GM18526 (cell line): ENCODE data around the gene IQCF6.

Experiments
- POLR2A ChIP-seq: IDR thresholded peaks from 3 replicates; pipeline ENCODE4 v1.6.1; 2011; ENCODE audit not compliant: insufficient read length; ENCODE audit errors: extremely low read depth

IQCF6 gene

DNA sequence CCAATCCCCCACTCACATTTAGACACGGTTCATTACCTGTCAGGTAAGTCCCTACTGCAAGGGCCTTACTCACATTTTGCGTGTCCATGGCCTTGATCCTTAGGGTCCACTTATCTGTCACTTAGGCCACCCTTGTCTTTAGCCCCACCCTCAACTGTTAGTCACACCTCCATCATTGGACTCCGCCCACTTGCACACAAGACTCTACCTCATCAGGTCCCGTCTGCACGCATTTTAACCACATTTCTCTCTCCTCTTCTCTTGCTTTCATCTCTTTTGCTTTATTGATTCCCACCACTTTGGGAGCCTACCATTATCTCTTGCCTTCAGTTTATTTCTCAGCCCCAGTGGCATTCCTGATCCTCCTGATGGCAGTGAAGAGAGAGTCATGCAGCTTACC lies at the start of gene IQCF6:
IQCF6 (minus strand) TSS at position 101 of the 400 bp plus-strand sequence; CDS start at position 88, 13 bp downstream.
- TF ChIP-seq POLR2A = no peak

DNA sequence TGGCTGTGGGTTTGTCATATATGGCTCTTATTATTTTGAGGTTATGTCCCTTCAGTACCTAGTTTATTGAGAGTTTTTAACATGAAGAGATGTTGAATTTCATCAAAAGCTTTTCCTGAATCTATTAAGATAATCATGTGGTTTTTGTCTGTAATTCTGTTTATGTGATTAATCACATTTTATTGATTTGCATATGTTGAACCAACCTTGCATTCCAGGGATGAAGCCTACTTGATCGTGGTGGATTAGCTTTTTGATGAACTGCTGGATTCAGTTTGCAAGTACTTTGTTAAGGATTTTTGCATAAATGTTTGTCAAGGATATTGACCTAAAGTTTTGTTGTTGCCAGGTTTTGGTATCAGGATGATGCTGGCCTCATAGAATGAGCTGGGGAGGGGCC lies 49.3 kb upstream of the IQCF6 start:
- no peak for TF ChIP-seq POLR2A

DNA sequence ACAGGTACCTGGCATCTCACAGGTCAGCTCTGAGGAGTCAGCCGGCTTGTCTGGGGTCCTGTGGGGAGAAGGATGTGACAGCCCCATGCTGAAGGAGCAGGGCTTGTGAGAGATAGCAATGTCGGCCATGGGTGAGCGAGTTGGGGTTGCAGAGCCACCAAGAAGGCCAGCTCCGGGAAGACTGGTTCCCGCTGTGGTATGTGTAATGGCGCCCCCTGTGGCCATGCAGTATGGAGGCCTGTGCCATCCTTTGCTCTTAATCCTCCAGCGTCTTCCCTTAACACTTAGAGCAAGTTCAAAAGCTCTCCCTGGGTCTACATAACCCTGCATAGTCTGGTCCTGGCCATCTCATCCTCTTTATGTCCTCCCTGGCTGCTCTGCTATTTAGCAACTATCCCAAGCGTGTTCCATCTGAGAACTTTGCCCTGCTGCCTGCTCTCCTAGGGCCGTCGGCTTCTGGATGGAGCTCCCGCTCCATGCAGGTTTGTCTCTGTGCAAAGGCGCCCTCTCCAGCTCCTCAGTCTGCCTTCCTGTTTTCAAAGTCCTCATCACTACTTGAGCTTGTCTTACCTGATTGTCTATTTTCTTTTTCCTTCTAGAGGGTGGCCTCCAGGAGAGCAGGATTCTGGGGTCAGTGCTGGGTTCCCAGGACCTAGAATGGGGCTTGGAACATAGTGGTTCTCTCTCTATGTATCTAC lies 40.8 kb upstream of the IQCF6 start:
- no peak for TF ChIP-seq POLR2A

DNA sequence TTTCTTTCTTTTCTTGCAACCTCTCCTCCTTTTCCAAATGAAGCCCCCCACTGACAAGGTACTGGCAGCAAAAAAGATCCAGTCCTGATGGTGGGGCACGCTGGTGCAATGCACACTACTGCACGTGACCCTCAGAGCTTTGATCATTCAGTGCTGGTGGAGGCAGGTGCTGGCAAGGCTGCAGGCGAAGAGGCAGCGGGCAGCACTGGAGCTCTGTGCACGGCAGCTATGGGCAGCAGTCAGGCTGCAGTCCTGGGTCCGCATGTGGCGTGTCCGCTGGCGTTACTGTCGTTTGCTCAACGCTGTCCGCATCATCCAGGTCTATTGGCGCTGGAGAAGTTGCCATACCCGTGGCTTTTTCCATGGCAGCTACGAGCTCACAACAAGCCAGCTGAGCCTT lies 40.1 kb upstream of the IQCF6 start:
- no peak for TF ChIP-seq POLR2A

DNA sequence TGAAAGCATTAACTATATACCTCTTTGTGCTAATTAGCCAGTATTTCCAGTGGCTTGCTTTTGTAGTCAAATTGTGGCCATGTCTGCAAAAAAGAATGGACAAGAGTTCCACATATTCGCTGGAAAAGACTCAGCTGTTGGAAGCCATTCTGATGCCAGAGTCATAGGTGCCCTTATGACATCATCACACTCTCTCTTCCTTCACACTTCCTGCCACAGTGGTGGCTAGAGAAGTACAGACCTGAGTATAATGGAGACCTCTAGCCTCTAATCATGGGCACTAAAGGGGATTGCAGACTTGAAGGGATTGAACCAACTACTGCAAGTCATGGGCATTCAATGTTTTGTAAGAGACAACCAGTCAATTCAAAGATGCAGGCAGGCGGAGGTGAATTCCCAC lies 38.3 kb upstream of the IQCF6 start:
- TF ChIP-seq POLR2A = no peak

DNA sequence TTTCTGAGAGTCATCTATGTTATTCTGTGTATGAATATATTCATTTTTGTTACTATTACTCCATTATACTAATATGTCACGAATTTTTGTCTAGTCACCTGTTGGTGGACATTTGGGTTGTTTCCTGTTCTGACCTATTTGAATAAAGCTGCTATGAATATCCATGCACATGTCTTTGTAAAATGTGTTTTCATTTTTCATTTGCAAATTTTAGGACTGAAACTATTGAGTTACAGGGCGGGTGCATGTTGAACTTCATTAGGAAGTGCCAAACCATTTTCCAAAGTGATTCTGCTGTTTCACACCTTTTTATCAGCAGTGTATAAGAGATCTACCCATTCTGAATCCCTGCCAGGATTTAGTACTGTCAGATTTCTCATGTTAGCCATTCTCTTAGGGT lies 37.7 kb upstream of the IQCF6 start:
- TF ChIP-seq POLR2A = no peak

DNA sequence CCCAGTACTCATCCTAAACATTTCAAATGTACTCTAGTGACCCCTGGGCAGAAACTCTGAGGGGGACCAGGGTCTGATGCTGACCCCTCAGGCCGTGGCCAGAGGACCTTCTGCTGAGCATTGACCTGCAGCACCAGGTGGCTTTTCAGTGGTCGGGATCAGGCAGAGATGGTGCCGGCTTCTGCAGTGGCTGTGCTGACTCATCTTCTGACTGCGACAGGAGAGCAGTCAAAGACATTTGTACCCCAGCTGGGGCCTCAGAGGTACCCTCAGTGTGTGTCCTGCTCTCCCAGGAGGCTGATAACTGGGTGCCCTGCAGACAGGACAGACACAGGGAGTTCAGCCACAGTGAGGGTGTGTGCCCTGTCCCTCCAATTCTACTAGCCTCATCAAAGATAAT lies 36.6 kb upstream of the IQCF6 start:
- TF ChIP-seq POLR2A = no peak

DNA sequence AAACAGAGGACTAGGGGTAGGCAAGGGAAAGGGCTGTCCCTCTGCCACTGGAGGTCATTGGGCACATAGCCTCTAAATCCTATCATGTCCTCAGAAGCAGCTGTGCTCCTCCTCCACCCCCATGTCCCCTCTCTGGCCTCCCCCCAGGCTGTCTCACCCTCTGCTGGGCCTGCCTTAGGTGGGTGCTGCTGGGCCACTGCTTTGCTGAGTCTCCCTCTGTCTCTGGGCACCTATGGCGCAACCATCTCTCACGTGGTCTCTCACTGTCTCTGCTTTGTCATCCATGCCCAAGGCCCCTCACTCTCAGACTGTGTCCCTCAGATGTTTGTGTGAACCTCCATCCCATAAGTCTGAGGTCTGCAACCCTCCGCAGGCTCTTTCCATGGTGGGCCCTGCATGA lies 35.0 kb upstream of the IQCF6 start:
- TF ChIP-seq POLR2A = no peak

DNA sequence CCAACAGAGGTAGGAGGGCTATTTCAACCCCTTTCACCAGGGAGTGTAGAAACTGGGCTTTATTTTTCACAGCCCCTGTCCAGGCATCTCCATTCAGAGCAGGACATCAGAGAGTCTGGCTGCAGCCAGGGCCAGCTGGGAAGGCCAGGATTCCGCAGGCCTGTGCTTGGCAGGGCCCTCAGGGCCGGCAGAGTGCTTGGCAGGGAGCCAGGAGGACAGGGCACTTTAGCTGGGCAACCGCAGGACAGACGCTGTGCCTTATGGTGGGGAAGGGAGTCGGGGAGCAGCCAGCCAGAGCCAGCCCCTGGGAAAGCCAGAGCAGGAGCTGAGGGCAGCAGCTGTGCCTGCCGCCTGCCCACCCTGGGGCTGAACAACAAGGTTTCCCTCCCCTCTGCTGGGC lies 34.5 kb upstream of the IQCF6 start:
- no peak for TF ChIP-seq POLR2A

DNA sequence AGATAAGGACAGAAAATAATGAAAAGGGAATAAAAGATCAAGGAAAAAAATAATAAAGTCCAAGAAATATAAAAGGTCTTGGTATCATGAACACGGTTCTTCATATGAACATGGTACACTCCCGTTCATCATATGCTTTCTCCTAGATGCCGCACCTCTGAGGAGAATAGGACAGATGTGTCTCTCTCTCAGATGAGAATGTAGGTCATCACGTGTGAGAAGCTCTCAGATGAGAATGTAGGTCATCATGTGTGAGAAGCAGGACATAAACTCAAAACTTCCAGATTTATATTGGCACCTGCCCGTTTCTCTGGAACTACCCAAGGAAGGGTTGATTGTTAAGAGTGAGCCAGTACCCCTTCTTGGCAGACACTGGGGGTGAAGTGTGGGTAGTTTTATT lies 29.9 kb upstream of the IQCF6 start:
- TF ChIP-seq POLR2A = no peak

DNA sequence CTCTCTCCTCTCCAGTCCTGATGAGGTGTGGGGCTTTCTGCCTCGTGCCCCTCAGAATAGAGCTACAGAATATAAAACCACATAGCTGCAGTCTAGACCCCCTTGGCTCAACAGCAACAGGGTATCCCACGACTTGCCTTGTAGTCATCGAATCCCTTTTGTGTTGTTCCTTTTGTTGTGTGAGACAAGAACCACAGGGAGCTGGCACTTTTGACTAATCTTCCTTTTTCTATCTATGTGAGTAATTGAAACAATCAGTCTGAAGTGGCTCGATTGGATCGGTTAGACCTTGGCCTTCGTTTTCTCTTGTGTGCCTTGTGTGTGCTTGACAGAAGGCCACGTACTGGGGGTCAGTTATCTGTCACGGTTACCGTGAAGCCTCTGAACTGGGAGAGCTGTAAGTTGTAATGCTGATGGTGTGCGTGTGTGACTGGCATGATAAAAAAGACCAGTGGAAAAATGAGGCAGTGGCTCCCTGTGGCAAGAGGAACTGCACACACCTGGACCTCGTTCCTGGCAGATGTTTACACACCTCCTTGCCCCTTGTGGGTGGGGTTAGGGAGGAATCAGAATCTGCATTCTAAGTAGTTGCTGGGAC lies 23.2 kb upstream of the IQCF6 start:
- TF ChIP-seq POLR2A = no peak

DNA sequence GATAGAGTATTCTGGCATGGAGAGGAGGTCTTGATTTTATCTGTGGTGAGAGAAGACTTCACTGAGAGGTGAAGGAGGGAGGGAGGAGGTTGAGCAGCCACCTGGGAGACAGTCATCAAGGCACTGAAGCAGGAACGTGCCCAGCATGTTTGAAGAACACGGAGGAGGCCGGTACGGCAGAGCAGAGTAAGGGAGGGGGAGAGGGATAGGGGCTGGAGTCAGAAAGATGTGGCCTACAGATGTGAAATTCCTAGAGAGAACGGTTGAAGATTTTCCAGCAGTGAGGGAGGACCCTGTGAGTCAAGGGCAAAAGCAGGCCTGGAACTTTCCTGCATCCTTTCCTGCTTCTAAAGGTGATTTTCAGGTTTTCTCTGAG lies 21.7 kb upstream of the IQCF6 start:
- no peak for TF ChIP-seq POLR2A

DNA sequence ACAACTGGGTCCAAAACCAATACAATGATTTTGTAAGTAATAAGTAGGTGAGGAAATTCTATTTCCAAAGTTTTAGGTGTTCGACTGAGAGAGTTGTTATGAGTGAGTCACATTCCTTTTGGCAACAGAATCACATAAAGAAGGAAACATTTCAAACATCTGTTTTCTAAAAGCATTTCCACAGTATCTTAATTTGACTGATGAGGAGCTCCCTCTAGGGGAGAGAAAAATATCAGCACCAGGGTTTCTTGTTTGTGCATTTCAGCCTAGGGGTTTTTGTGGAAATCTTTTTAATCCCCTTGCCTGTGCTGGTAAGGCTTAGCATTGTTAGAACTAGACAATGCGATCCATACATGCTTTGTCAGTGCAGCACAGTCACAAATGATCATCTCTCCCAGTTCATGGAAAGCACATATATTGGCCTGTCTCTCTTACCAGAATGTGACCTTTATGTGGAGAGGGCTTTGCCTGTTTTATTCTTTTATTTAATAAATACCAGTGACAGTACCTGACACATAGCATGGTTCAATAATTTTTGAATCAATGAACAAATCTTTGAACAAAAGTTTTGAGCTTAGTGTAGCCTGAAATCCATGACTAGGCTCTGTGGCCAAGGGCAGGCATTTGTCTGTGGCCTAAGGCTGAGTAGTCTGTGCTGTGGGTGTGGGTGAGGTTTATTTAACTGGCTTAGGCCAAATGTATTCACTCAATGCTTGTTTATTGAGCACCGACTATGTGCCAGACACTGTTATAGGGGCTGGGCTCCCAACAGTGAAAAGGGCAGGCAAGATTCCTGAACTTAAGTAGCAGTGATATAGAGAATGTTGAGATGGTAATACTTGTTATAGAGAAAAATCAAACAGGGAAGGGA lies 21.1 kb upstream of the IQCF6 start:
- TF ChIP-seq POLR2A = no peak

DNA sequence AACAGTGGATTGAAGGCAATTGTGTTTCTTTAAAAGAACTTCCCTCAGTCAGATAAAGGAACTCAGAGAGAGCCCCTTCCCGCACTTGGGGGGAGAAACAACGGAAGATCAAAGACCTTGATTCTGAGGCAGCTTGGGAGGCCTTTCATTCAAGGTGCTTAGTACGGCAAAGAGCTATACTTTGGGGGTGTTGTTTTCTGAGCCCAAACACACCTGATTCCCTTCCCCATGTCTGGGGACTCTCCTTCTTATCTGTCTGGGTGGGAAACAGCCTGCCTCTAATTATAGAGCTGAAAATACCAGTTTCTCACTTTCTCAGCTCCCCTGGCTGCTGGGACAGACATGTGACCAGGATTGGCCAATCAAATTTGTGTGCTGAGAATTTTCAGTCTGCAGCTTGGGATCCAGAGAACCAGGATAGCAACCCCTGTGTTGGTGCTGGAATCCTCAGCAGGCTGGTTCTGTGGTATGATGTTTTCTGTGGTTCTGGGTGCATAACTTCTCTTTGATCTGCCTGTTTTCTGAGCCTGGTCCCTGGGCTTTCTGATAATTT lies 19.4 kb upstream of the IQCF6 start:
- no peak for TF ChIP-seq POLR2A

DNA sequence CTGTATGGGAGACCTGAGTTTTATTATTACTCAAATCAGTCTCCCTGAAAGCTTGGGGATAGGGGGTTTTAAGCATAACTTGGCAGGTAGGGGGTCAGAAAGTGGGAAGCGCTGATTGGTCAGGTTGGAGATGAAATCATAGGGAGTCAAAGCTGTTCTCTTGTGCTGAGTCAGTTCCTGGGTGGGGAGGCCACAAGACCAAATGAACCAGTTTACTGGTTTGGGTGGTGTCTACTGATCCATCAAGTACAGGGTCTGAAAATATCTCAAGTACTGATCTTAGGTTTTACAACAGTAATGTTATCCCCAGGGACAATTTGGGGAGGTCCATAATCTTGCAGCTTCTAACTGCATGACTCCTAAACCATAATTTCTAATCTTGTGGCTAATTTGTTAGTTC lies 17.8 kb upstream of the IQCF6 start:
- TF ChIP-seq POLR2A = no peak

DNA sequence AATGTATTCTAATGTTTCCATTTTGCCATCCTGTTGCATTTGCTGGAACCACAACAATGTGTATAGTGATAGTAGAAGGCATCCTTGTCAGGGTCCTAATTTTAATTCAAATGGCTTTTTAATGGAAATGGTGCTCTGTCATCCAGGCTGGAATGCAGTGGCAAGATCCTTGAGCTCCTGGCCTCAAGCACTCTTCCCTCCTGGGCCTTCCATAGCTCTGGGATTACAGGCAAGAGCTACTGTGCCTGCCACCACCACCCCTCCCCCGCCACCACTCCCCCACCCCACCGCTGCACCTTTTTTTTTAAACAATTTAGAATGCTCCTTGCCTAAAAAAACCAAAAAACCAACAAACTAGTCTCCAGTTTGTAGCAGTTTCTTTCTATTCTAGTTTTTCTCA lies 15.2 kb upstream of the IQCF6 start:
- no peak for TF ChIP-seq POLR2A

DNA sequence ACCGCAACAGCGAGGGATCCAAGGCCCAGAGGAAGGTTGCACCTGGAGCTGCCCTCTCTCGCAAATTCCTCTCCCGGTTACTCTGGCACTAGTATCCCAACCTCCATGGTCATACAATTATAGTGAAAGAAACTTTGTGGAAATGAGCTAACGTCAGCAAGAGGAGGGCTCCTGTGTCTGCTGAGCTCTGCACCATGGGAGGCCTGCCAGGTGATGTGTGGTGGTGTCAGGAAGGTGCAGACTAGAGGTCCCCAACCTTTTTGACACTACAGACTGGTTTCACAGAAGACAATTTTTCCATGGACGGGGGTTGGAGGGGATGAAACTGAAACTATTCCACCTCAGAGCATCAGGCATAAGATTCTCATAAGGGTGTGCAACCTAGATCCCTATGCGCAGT lies 13.2 kb upstream of the IQCF6 start:
- no peak for TF ChIP-seq POLR2A

DNA sequence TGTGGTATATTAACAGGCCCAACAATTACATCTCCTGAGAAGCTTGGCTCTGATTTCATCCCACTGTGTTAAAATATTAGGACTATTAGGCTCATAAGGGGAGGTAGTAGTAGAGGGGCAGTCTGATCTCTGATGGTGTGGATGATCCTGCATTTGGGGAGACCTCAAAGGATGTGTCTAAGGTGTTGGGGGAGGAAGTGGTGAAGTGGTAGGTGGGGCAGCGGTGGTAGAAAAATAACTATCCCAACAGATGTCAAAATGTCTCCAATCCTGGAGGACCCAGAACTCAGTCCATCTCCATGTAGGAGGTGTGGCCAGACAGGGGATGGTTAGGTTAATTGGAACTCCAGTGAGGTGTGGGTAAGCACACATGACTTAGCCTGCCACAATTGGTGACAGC lies 10.4 kb upstream of the IQCF6 start:
- no peak for TF ChIP-seq POLR2A
